ENCODE data around the gene SIPA1L3. TPM values are rescaled to one million over a fixed set of nuclear protein-coding genes. Genes with fewer than 3 reads are reported as not detected.

The SIPA1L3 gene
- total and polyA plus RNA-seq, 8 donors = 2.9 to 211 (median 24.3) TPM

DNA sequence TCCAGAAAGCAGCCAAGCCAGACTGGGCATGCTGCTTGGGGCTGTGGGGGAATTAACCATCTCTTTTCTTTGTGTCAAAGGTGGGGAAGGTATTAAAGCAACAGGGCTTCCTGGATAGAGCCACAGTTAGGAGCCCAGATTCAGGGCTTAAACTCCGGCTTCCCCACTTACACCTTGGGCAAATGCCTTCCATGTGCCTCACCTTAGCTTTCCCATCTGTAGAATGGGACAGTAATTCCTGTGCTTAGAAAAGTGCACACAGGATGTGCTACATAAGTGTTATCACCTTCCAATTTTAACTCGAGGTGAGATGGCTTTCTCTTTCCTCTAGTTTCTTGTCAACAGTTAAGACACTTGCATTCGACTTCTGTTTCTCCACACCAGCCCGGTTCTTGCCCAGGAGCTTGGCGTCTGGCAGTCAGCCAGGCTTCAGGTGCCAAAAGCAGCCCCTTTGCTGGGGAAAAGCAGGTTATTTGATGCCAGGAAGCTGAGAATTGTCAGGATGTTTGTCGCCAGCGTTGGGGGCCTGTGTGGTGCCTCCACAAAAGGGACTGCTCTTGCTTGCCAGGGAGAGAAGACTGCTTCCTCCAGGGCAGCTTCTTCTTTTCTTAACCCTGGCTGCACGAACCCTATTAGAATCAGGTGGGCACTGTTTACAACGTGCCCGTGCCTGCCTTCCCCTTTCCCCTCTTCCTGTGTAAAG is 79.2 kb downstream of the SIPA1L3 start:
- Histone ChIP-seq H3K27ac (no peak overlapping the region), H3K36me3 (no peaks in the 10 kb centered on the region), H3K4me3 (no peak overlapping the region), H3K9me3 (no peaks in the 10 kb centered on the region), H3K4me1 (peaks cover 9 to 23% (median 13%) of the 10 kb centered on the region in 4 donors), H3K27me3 (no peaks in the 10 kb centered on the region)
- no peak for DNase-seq
- WGBS, 5 donors = 43 to 55% (median 48%) methylated on average over 10 of the region's 10 CpGs
- intact Hi-C loops (cut with DNase I; ENCODE audit: low total_unique reads) = no loop called here
- TF ChIP-seq, protein P1, sequence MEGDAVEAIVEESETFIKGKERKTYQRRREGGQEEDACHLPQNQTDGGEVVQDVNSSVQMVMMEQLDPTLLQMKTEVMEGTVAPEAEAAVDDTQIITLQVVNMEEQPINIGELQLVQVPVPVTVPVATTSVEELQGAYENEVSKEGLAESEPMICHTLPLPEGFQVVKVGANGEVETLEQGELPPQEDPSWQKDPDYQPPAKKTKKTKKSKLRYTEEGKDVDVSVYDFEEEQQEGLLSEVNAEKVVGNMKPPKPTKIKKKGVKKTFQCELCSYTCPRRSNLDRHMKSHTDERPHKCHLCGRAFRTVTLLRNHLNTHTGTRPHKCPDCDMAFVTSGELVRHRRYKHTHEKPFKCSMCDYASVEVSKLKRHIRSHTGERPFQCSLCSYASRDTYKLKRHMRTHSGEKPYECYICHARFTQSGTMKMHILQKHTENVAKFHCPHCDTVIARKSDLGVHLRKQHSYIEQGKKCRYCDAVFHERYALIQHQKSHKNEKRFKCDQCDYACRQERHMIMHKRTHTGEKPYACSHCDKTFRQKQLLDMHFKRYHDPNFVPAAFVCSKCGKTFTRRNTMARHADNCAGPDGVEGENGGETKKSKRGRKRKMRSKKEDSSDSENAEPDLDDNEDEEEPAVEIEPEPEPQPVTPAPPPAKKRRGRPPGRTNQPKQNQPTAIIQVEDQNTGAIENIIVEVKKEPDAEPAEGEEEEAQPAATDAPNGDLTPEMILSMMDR (IDR thresholded peaks at IDR 0.05) = no peak
- no peak for TF ChIP-seq POLR2AphosphoS5 (IDR thresholded peaks at IDR 0.05)
- no peak for TF ChIP-seq POLR2A (IDR thresholded peaks at IDR 0.05)
- no peak for TF ChIP-seq EP300 (IDR thresholded peaks at IDR 0.05)

DNA sequence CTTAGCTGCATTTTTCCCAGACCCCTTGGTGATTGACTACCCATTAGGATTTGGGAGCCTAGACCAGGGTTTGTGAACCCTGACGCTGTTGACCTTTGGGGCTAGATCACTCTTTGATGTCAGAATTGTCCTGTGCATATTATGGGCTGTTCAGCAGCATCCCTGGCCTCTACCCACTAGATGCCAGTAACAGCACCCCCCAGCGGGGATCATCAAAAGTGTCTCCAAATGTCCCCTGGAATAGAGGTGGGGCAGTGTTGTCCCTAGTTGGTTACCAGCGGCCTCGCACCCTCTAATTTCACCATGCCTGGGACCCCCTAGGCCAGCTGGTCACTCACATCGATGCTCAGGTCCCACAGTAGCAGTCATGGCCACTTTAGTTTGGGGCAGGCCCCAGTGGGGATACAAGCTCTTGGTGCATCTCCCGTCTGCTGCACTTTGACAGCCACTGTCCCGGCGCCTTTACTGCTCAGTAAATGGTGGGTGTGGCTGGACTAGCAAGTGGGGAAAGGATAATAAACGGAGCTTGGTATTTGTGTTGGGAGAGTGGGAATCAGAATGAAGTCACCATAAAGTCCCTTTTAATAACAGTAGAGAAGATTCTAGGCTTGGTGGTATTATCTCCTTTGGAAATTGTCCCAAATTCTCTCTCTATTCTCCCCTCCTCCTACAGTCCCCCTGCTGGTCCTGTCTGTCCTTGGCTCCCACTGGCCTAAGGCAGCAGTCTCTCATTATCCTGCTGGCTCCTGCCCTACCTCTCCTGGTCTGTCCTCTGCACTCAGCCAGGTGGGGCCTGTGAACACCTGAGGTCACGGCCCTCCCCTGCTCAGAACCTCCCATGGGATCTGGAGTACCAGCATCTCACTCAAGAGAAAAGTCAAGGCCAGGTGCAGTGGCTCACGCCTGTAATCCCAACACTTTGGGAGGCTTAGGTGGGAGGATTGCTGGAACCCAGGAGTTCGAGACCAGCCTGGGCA is 80.6 kb downstream of the SIPA1L3 start:
- TF ChIP-seq EP300 (IDR thresholded peaks at IDR 0.05) = no peak
- TF ChIP-seq POLR2A (IDR thresholded peaks at IDR 0.05) = no peak
- TF ChIP-seq, protein P1 (IDR thresholded peaks at IDR 0.05) = no peak
- TF ChIP-seq POLR2AphosphoS5 (IDR thresholded peaks at IDR 0.05) = no peak
- no peak overlapping the region for H3K4me3 ChIP-seq
- no peaks in the 10 kb centered on the region for H3K36me3 ChIP-seq
- no peak overlapping the region for H3K27ac ChIP-seq
- H3K27me3 ChIP-seq = no peaks in the 10 kb centered on the region
- no peak for DNase-seq
- WGBS, 5 donors = 67 to 88% (median 83%) methylated on average over 12 of the region's 12 CpGs
- intact Hi-C loops (cut with DNase I; ENCODE audit: low total_unique reads) = no loop called here
- peaks cover 0 to 17% (median 3%) of the 10 kb centered on the region in 4 donors for H3K4me1 ChIP-seq
- no peaks in the 10 kb centered on the region for H3K9me3 ChIP-seq

DNA sequence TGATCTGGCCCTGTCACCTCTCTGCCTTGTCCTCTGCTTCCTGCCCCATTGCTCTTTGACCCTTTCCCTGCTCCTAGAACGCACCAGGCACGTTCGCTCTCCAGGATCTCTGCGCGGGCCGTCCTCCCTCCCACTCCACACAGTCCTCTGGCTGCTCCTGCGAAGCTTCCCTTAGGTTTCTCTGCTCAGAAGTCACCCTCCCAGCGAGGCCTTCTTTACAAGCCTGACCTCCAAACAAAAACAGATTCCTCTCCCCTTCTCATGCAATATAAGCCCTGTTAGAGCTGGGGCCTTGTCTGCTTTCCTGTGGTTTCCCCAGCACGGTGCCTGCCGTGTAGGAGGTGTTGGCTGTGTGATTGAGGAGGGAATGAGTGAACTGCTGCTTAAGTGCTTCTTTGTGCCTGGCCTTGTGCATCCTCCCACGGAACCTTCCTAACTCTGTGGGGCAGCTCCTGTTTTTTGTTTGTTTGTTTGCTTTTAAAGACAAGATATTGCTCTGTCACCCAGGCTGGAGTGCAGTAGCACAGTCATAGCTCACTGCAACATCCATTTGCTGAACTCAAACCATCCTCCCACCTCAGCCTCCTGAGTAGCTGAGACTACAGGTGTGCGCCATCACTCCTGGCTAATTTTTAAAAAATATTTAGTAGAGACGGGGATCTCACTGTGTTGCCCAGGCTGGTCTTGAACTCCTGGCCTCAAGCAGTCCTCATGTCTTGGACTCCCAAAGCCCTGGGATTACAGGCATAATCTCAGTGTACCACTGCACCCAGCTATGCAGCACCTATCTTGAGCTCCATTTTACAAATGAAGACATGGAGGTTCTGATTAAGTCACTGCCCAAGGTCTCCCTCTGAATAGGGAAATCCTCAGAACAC is 82.0 kb downstream of the SIPA1L3 start:
- Histone ChIP-seq H3K36me3 (no peaks in the 10 kb centered on the region), H3K27ac (no peak overlapping the region), H3K27me3 (no peaks in the 10 kb centered on the region), H3K4me1 (peaks cover 0 to 15% (median 3%) of the 10 kb centered on the region in 4 donors), H3K4me3 (no peak overlapping the region), H3K9me3 (no peaks in the 10 kb centered on the region)
- no peak for TF ChIP-seq POLR2AphosphoS5 (IDR thresholded peaks at IDR 0.05)
- WGBS, 5 donors = 71 to 85% (median 82%) methylated on average over 13 of the region's 13 CpGs
- no peak for DNase-seq
- intact Hi-C loops (cut with DNase I; ENCODE audit: low total_unique reads) = no loop called here

GRCh38 chr19:37989855-37990254 is 82.8 kb downstream of the SIPA1L3 start:
- Histone ChIP-seq H3K27ac (no peak overlapping the region), H3K4me1 (peaks cover 0 to 15% (median 3%) of the 10 kb centered on the region in 4 donors), H3K4me3 (no peak overlapping the region), H3K9me3 (no peaks in the 10 kb centered on the region), H3K27me3 (no peaks in the 10 kb centered on the region), H3K36me3 (peaks cover 0 to 8% (median 1%) of the 10 kb centered on the region in 4 donors)
- intact Hi-C loops (cut with DNase I; ENCODE audit: low total_unique reads) = no loop called here
- no peak for TF ChIP-seq POLR2A (IDR thresholded peaks at IDR 0.05)
- TF ChIP-seq, protein P1 (IDR thresholded peaks at IDR 0.05) = no peak
- no peak for TF ChIP-seq EP300 (IDR thresholded peaks at IDR 0.05)
- TF ChIP-seq POLR2AphosphoS5 (IDR thresholded peaks at IDR 0.05) = no peak
- 89 to 92% (median 92%) methylated on average over 7 of the region's 7 CpGs for WGBS, 5 donors
- no peak for DNase-seq
